Stimulated activated CD4-positive, alpha-beta T cell treated with anti-CD3 and anti-CD28 coated beads, Interleukin-12 subunit alpha, Interleukin-12 subunit beta, amount 100 ng/mL, for 48 hours (primary cell): ENCODE data around the gene PRPSAP2.
"Not testable (repeated sequence)": the region's sequence is repeated elsewhere in the genome, so short reads cannot be mapped to it uniquely, and the experiment has no call there.

Source experiments
- DNase-seq, 3 donors: peaks; one replicate each; pipeline ENCODE4 v3.0.0-alpha.2; 2020; ENCODE audit warnings: low read depth in 2 of 3, low spot score in 1 of 3

PRPSAP2 gene

DNA sequence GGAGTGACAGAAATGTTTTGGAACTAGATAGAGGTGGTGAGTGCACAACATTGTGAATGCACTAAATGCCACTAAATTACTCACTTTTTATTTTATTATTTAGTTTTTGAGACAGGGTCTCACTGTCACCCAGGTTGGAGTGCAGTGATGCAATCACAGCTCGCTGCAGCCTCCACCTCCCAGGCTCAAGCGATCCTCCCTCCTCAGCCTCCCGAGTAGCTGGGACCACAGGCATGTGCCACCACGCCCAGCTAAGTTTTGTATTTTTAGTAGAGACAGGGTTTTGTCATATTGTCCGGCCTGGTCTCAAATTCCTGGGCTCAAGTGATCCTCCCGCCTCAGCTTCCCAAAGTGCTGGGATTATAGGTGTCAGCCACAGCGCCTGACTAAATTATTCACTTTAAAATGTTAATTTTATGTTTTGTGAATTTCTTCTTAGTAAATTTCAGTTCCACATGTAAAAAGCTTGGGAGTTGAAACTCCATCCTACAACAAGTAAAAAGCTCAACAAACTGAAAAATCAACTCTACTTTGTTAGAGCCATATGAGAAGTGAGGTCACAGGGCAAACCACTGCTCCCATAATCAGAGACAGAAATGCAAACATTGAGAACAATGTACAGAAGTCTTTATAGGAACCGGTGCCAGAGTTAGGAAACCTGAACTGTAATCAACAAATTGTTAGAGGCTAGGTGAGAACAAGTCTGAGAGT is 80.2 kb downstream of the PRPSAP2 start:
- DNase-seq = no peak

DNA sequence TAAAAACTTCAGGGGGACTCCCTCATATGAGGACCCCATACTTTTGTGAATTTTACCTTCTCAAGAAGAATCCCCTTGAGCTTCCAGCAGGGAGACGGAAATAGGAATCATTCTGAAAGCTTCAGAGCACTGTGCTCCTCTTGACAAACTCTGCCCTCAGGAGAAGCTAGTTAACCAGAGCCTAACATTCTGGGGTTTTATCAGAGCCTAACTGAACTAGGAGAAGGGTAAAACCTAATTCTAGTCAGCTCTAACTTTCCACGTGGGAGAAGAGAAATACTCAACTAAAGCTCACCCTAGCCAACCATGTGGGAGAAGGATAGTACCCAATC is 80.7 kb downstream of the PRPSAP2 start:
- DNase-seq = no peak

DNA sequence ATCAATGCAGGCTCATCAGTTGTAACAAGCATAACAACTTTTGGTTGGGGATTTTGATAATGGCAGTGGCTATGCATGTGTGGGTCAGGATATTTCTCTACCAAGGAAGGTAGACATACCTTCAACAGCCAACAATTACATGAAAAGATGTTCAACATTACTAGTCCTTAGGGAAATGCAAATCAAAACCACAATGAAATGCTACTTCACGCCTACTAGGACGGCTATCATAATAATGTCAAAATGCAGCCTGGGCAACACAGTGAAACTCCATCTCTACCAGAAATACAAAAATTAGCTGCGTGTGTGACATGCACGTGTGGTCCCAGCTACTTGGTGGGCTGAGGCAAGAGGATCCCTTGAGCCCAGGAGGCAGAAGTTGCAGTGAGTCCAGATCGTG is 86.7 kb downstream of the PRPSAP2 start:
- no peak for DNase-seq

DNA sequence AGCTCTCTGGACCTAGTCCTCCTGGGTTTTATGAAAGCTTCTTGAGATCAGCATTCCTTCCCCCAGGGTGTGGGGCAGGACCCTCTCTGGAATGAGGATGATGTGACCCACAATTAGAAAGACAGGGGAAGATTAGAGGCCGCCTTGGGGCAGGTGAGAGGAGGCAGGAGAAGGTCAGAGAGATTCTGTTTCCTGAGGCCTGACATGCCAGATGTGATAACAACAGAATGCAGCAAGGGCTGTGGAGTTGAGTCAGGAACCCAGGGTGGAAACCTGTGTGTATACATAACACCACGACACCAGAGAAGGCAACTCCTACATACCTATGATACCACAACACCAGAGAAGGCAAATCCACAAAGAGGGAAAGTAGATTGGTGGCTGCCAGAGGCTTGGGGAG is 88.6 kb downstream of the PRPSAP2 start:
- DNase-seq = no peak

DNA sequence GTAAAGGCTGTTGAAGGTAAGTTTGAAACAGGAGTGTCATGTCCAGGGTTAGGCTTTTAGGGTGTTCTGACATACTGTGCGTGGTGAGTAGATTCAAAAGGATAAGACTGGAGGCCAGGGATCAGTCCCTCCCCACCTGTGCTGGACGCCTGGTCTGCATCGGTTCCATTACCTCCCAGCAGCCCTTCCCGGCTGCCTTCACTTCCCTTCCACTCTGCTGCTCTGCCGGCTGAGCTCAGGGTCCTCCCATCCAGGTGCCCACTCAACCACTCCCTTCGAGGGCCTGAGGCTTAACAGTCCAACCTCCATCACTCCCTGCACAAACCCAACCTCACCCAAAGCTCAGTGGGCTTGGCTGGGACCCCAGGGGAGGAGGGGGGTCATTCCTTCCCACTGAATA is 89.9 kb downstream of the PRPSAP2 start:
- no peak for DNase-seq

DNA sequence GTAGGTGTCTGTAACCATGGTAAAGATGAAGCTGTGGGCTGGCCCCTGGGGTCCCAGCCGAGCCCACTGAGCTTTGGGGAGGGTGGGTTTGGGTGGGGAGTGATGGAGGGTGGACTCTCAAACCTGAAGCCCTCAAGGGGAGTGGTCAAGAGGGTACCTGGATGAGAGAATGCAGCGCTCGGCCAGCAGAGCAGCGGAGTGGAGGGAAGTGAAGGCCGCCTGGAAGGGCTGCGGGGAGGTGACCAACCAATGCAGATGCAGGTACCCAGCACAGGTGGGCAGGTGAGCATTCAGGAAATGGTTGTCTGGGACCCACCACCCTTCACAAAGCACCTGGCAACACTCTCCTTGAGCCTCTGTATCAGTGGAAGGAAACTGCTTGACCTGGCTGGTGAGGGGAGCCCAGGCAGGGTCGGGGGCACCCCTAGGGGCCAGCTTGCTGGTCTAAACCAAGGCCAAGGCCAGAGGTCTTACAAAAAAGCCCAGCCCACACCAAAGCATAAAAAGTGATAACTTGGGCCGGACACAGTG is 90.6 kb downstream of the PRPSAP2 start:
- DNase-seq = no peak

DNA sequence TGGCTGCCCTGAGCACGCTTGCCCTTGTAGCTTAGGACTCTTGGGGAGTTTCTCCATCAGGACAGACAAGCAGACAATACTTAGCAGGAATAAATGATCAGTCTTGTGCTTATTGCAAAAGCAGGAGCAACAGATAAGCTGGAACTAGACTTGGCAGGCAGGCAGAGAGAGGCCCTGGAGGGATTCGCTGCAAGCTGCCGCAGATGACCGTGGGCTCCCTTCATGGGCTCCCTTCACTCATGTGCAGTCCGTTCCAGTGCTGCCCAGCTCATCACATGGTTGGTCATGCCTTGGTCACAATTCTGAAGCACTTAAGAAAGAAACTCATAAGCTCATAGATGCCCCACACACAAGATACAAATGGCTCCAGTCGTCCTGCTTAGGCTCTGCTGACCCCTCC is 91.6 kb downstream of the PRPSAP2 start:
- no peak for DNase-seq

DNA sequence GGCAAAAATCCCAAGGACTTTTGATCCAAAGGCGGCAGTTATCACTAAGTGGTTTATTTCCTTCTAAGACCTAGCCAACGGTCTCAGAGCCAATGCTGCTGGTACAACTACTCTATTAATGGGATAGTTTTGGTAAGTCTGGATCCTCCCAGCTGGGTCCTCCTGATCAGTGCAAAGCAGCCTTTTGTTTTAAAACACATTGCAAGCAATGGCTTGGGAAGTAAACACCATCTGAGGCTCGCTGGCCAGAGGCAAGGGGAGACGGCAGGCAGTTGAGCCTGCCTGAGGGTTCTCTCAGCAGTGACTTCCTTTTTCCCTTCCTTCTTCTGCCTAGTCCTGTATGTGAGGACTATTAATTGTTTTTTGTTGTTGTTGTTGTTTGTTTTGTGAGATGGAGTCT is 92.4 kb downstream of the PRPSAP2 start:
- DNase-seq = no peak

DNA sequence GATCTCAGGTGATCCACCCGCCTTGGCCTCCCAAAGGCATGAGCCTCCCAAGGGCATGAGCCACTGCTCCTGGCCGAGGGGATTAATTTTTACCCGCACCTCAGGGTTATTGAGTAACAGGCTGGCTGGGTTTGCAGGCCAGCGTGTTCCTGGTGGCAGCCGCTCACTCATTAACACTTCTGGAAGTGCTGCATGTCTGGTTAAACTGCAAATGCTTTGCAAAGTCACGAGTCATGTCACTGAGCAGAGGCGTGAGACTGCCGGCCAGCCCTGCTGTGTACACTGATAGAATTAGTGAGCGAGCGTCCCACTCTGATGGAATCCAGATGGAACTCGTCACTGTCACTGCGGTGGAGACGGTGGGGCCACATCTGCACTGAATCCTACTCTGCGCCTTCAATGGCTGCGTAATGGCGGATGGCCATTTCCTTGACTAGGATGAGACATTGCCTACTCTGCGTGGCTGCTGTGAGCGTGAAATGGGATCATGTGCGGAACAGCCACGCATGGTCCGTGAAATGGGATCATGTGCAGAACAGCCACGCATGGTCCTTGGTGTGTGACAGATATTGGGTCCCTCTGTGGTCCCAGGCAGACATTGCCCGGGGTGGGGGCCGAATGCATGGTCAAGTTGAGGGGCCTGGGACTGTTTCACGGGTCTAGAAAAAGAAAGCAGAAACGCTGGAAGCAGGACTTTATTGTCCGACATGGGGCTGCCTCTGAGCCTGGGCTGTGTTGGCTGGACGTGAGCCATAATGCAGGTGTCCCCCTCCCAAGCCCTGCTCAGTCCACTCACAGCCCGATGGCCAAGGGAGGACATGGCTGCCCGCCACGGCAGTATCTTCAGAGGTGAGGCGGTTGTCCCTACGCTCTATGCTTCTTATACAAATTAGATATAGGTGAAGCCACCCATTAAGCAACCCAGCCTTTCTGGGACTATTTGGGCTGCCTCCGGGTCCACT is 93.3 kb downstream of the PRPSAP2 start:
- no peak for DNase-seq

DNA sequence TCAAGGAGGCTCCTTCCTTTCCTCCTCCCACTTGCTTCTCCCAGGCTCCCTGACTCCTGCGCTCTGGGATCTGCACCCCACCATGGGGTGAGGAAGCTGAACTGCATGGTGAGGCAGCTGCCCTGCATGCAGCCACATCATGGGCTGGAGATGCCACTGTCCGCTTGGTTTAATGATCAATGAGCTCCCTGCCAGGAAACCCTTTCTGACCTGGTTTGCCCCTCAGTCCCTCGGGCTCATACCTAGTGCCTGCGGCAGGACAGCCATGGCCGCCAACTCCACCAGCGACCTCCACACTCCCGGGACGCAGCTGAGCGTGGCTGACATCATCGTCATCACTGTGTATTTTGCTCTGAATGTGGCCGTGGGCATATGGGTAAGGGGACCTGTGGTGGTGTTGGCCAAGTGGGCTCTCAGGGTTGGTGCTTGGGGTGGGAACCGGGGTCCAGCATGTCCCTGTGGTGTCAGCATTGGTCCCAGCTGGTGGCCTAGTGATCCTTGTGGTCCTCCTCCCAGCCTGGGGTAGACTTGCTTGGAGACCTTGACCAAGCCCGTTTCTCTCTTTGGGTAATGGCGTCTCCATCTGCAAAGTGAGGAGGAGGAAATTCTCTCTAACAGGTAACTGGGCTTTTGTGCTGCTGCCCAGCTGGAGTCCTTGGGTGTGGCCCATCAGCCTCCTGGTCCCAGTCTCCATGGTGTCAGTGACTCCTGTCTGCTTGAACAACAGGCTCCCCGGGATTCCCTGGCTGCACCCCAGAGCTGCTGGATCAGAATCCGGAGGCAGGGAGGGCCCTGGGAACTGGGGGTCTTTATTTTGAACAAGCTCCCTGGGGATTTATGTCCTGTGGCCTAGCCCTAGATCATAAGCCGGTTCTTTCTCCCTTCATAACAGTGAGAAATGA is 94.3 kb downstream of the PRPSAP2 start, which contains the start of gene SLC5A10:
SLC5A10 (plus strand) TSS at position 225 of the 902 bp plus-strand sequence; CDS start at position 266, 41 bp downstream.
- no peak for DNase-seq

DNA sequence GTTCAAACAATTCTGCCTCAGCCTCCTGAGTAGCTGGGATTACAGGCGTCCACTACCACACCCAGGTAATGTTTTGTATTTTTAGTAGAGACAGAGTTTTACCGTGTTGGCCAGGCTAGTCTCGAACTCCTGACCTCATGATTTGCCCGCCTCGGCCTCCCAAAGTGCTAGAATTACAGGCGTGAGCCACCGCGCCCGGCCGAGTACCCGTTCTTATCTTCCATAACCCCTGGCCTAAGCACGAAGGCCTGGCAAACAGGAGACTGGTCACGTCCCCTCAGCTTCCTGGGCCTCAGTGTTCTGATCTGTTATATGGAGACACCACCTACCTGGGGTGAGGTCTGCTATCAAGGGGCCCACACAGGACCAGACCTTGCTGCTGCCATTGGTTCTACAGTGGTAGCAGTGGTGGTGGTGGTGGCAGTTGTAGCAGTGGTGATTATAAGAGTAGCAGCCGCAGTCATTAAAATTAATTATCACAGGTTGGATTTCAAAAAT is 95.3 kb downstream of the PRPSAP2 start:
- DNase-seq = no peak

DNA sequence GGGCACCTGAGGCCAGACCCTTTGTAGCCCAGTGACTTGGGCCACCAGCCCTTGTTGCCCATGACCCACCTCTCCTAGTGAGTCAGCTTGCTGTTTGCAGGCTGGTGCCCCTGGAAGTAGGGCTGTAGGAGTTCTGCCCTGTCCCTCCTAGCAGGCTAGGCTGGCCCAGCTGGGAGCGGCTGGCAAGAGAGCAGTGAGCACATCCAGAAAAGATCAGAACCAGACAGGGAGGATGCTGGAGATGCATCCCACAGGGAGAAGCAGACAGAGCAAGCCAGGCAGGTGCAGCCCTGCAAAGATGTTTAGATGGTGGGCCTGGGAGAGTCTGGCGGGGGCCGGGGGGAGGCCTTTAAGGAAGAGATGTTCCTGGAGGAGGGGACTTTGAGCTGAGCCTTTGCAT is 96.4 kb downstream of the PRPSAP2 start:
- DNase-seq = no peak

DNA sequence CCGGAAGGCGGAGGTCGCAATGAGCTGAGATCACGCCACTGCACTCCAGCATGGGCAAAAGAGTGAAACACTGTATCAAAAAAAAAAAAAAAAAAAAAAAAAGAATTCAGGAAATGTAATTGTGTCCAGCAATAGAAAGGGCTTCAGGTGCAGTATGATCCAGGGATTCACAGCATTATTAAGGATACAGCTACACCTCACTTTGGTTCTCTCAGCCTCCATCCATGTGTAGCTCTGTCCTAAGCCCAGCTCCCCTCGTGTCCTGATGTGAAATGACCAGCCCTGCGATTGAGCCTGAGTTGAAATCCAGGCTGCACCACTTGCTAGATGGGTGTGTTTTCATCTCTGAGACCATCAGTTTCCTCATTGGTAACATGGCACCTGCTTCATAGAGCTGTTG is 97.1 kb downstream of the PRPSAP2 start:
- DNase-seq = no peak

DNA sequence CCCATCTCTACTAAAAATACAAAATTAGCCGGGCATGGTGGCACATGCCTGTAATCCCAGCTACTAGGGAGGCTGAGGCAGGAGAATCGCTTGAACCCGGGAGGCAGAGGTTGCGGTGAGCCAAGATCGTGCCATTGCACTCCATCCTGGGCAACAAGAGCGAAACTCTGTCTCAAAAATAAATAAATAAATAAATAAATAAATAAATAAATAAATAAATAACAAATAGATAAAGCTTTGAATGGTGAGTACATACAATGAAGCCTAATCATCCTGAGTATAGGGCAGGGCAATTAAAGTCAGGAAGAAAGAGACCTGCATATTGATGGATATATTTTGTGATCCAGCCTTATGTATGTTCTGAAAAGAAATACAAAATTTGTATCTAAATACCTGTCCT is 98.1 kb downstream of the PRPSAP2 start:
- DNase-seq = not testable (repeated sequence)

DNA sequence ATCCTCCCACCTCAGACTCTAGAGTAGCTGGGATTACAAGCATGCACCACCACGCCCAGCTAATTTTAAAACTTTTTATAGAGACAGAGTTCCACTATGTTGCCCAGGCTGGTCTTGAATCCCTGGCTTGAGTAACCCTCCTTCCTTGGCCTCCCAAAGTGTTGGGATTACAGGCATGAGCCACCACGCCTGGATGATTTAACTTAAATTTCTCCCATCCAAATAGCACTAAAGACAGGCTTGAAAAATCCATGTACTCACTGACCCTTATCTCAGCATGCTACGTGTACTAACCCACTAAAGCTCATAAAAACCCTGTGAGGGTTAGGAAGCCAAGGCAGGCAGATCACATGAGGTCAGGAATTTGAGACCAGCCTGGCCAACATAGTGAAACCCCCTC is 98.7 kb downstream of the PRPSAP2 start:
- no peak for DNase-seq

DNA sequence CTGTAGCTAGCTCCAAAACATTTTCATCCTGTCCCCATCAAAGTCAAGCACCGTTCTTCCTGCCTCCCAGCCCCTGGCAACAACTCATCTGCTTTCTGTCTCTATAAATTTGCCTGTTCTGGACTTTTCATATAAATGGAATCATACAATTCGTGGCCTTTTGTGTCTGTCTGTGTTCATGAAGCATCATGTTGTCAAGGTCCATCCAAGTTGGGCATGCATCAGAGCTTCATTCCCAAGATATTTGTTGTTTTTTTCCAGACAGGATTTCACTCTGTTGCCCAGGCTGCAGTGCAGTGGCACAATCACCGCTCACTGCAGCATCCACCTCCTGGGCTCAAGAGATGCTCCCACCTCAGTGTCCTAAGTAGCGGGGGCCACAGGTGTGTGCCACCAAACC is 99.9 kb downstream of the PRPSAP2 start:
- DNase-seq = no peak

DNA sequence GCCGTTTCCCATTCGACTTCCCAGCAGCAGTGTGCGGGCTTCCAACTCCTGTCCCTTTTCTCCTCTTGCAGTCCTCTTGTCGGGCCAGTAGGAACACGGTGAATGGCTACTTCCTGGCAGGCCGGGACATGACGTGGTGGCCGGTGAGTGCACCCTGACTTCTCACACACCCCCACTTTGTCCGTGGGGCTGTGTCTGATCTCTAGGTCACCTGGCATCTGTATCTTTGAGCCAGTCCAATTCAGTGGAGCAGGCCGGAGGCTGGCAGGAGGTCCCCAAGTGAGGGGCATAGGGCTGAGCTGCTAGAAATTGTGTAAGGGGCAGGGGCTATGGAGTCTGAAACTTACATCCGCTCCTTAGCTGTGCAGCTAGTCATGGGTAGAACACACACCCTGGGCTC is 100.7 kb downstream of the PRPSAP2 start:
- DNase-seq = no peak

DNA sequence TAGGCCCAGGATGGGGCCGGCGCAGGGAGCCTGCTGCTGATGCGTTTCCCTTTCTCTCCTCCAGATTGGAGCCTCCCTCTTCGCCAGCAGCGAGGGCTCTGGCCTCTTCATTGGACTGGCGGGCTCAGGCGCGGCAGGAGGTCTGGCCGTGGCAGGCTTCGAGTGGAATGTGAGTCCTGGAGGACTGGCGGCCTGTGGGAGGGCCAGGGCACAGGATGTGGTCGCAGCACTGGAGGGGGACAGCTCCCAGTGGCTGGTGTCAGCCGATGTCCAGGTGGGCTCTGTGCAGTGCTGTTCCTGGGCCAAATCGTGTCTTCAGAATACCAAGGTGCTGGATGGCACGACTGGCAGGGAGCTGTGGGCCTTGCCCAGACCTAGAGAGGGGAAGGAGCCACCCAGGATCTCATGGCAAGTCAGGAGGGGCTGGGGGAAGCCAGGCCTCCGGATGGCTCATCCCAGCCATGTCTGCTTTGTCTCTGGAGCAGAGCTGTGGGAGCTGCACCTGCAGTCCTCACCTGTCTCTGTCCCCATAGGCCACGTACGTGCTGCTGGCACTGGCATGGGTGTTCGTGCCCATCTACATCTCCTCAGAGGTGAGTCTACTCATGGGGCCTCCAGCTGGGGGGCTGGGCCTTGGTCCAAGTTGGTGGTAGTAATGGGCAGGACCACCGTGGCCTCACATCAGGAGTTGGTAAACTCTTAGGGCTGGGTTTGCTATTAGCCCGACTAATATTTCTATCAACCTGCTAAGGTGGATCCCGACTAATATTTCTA is 101.3 kb downstream of the PRPSAP2 start:
- no peak for DNase-seq

DNA sequence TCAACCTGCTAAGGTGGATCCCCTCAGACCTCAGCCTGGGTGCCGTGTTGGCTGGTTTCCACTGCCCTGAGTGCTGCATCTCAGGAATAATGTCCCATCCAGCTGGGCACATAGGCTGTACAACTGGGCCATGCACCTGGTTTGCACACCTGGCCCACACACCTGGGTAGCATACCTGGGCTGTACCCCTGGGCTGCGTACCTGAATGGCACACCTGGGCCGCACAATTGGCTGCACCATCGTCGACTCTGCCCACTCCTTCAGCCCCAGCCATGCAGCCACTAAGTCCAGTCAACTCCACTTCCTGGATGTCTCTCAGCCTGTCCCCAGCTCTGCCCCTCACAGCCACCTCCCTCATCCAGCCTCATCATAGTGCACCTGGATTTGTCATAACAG is 101.9 kb downstream of the PRPSAP2 start:
- no peak for DNase-seq

DNA sequence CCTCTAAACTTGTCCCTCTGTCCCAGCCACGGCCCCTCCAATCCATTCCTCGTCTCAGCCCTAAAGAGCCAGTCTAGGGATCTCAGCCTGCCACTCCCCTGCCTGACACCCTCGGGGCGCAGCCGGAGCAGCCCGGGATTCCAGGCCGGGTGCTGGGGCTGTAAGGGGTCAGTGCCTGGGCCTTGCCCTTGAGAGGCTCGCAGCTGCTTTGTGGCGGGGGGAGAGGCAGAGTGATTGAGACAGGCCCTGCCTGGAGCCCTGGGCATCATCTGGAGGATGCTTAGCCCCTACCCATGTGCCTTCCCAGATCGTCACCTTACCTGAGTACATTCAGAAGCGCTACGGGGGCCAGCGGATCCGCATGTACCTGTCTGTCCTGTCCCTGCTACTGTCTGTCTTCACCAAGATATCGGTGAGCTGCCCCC is 102.3 kb downstream of the PRPSAP2 start:
- no peak for DNase-seq
